Transverse colon (tissue), 4 donors: ENCODE measurements around the gene PML. TPM values are rescaled to one million over a fixed set of nuclear protein-coding genes. Genes with fewer than 3 reads are reported as not detected.
A peak's percentile ranks its signal among the peaks of the same experiment; 100 is the strongest.

ENCODE experiments used
- DNase-seq: peaks from one replicate; pipeline ENCODE4 v3.0.0-alpha.2; 2019
- H3K27ac ChIP-seq, 4 donors: fragments of 200-600 bp; sonication (generic); 2 replicates each; pipeline ENCODE4 v1.5.1; 2016 to 2018; ENCODE audit warnings: inconsistent platforms in 4 of 4
- H3K27me3 ChIP-seq: fragments of 200-600 bp; sonication (generic); 2 replicates; pipeline ENCODE4 v1.5.1; 2017; ENCODE audit warnings: inconsistent platforms
- H3K36me3 ChIP-seq, 4 donors: fragments of 200-600 bp; sonication (generic); 2 replicates each; pipeline ENCODE4 v1.5.1; 2017 to 2019; ENCODE audit warnings: inconsistent platforms in 4 of 4
- H3K4me1 ChIP-seq, 4 donors: fragments of 200-600 bp; sonication (generic); 2 replicates each; pipeline ENCODE4 v1.5.1; 2017 to 2020; ENCODE audit warnings: inconsistent platforms in 4 of 4
- H3K4me3 ChIP-seq, 4 donors: fragments of 200-600 bp; sonication (generic); 1 replicate in 1 of 4; 2 replicates in 3 of 4; pipeline versions ENCODE4 v1.5.1 to v1.6.1; 2017 to 2019; ENCODE audit warnings: inconsistent platforms in 4 of 4
- H3K9me3 ChIP-seq, 2 donors: fragments of 200-600 bp; sonication (generic); 2 replicates each; pipeline ENCODE4 v1.5.1; 2017 to 2019; ENCODE audit warnings: inconsistent platforms in 2 of 2
- CTCF ChIP-seq, 5 experiments: fragments of 200-600 bp in 3 of 5; fragments of 450-650 bp in 2 of 5; sonication (generic) in 3 of 5; IDR thresholded peaks; 1 replicate in 2 of 5; 2 replicates in 3 of 5; pipeline ENCODE4 v1.5.1; 2016 to 2017; ENCODE audit warnings: antibody characterized with exemption in 5 of 5, inconsistent platforms in 3 of 5, mild to moderate bottlenecking in 2 of 5, moderate library complexity in 1 of 5
- EP300 ChIP-seq: sonication (generic); formaldehyde crosslinking; IDR thresholded peaks from one replicate; pipeline ENCODE4 v1.6.1; 2017; ENCODE audit warnings: antibody characterized with exemption, low read depth
- POLR2A ChIP-seq: fragments of 450-650 bp; IDR thresholded peaks from one replicate; pipeline ENCODE4 v1.6.1; 2016; ENCODE audit warnings: antibody characterized with exemption, mild to moderate bottlenecking, moderate library complexity
- POLR2AphosphoS5 ChIP-seq, 3 donors: sonication (generic); formaldehyde crosslinking; IDR thresholded peaks; one replicate each; pipeline ENCODE4 v1.6.1; 2016; ENCODE audit warnings: antibody characterized with exemption in 3 of 3
- WGBS, 2 donors: methylation state at CpG; one replicate each; pipeline ENCODE4 v1.1.5; 2018; ENCODE audit warnings: low coverage in 1 of 2; 5-methylcytosine and 5-hydroxymethylcytosine counted together
- in situ Hi-C, 4 donors: fragments of 200-750 bp; cut with MboI; loops; one replicate each; pipeline versions ENCODE4 v1.15.0 to v1.15.1; 2017; ENCODE audit warnings: low sequenced_read_pairs in 3 of 4, low pct_ligation_motif_present in 1 of 4, low pct_unique_long_range_greater_than_20kb in 1 of 4
- intact Hi-C: fragments of 100-400 bp; cut with DNase I; formaldehyde crosslinking; loops from one replicate; pipeline ENCODE4 v1.15.1; 2023; ENCODE audit warnings: low total_unique reads
- total RNA-seq, 4 donors: library from RNA; depleted of rRNA; stranded (reverse); fragments of >200 nt; gene quantifications; one replicate each; pipeline ENCODE4 v1.1.0, GENCODE V29; 2016

Gene PML
- total RNA-seq, 4 donors from 2014 or later, result 35.1 to 128 (median 70.0) TPM

DNA sequence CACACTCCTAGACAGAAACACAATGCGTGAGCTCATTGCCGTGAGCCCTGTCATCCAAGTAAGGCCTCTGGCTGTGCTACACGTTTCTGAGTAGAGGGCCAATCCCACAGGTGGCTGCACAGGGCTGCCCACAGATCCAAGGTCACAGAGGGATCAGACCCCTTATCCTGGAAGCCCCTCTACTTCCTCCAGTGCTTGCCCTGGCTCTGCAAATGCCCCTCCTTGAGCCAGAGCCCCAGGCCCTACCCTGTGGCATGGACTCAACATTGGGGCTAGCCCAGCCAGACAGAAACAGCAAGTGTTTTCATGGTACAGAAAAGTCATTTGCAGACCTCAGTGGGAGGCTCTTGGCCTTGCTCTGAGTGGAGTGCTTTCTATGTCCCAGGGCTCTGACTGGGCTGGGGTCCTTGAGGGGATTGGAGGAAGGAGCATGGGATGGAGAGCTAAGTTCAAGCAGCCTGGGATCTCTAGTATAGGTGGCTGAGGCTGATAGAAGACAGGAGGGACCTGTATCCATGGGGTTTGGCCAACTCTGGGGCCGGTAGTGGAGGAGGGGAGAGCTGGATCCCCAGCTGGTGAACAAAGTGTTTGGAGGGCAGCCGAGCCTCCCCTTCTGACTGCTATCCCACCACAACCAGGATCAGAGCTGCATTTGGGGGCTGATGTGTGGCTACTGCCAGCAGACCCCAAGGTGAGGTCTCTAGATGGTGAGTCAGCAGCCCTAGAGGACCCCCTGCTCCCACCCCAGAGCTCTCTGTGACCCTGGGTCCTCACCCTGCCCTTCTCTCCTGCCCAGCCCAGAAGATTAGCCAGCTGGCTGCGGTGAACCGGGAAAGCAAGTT, 49.1 kb downstream of the PML start:
- H3K27ac ChIP-seq, result peak overlapping the region; percentile 25 to 62 (median 58)
- intact Hi-C loops, result no loop called here

GRCh38 chr15:74044267-74045110, 50.0 kb downstream of the PML start:
- Histone ChIP-seq H3K27ac (peak overlapping the region; percentile 25 to 62 (median 58)), H3K9me3 (no peaks in the 10 kb centered on the region), H3K4me3 (no peak overlapping the region), H3K27me3 (no peaks in the 10 kb centered on the region), H3K4me1 (peaks cover 2 to 28% (median 10%) of the 10 kb centered on the region in 4 donors), H3K36me3 (no peaks in the 10 kb centered on the region)
- WGBS, 2 donors, result 79% methylated on average over 20 of the region's 31 CpGs; no CpG with 5 or more reads in 1 of the 2 donors
- no peak for DNase-seq
- intact Hi-C loops, result no loop called here
- TF ChIP-seq POLR2AphosphoS5 (IDR thresholded peaks at IDR 0.05) (no peak), CTCF (IDR thresholded peaks at IDR 0.05) (no peak), POLR2A (no peak), EP300 (no peak)
- in situ Hi-C loops, result no loop called here

More for the DNA sequence above, 49.1 kb downstream of the PML start:
- Histone ChIP-seq H3K27me3 (no peaks in the 10 kb centered on the region), H3K4me3 (no peak overlapping the region), H3K9me3 (no peaks in the 10 kb centered on the region), H3K4me1 (peaks cover 2 to 26% (median 10%) of the 10 kb centered on the region in 4 donors), H3K36me3 (no peaks in the 10 kb centered on the region)
- in situ Hi-C loops, result no loop called here
- DNase-seq, result no peak
- 82% methylated on average over 7 of the region's 7 CpGs; no CpG with 5 or more reads in 1 of the 2 donors for WGBS, 2 donors
- TF ChIP-seq POLR2A, result no peak
- TF ChIP-seq CTCF (IDR thresholded peaks at IDR 0.05), result no peak
- TF ChIP-seq POLR2AphosphoS5 (IDR thresholded peaks at IDR 0.05), result no peak
- TF ChIP-seq EP300, result no peak

GRCh38 chr15:74045184-74045583, 50.7 kb downstream of the PML start:
- in situ Hi-C loops, result no loop called here

More at GRCh38 chr15:74045184-74045583, 50.7 kb downstream of the PML start:
- Histone ChIP-seq H3K9me3 (no peaks in the 10 kb centered on the region), H3K27ac (peak overlapping the region in 1 of 4 donors; percentile 56), H3K36me3 (no peaks in the 10 kb centered on the region), H3K4me3 (no peak overlapping the region), H3K4me1 (peaks cover 2 to 23% (median 7%) of the 10 kb centered on the region in 4 donors), H3K27me3 (no peaks in the 10 kb centered on the region)
- intact Hi-C loops, result no loop called here
- TF ChIP-seq EP300, result no peak
- TF ChIP-seq POLR2AphosphoS5 (IDR thresholded peaks at IDR 0.05), result no peak
- TF ChIP-seq CTCF (IDR thresholded peaks at IDR 0.05), result no peak
- TF ChIP-seq POLR2A, result no peak
- DNase-seq, result no peak
